Stimulated activated CD8-positive, alpha-beta memory T cell treated with anti-CD3 and anti-CD28 coated beads, Interleukin-7, amount 100 ng/mL, for 48 hours (primary cell): ENCODE measurements around the gene FHL1.

ENCODE experiments used
- DNase-seq, 2 donors: peaks; one replicate each; pipeline ENCODE4 v3.0.0-alpha.2; 2020; ENCODE audit warnings: low read depth in 1 of 2; ENCODE audit errors: extremely low read depth in 1 of 2

FHL1 gene

GRCh38 chrX:136183917-136184316, 36.6 kb downstream of the FHL1 start:
- DNase-seq: no peak

- DNase-seq: no peak
Measured at GRCh38 chrX:136185401-136186022, 38.2 kb downstream of the FHL1 start.

GRCh38 chrX:136186023-136186413, 38.7 kb downstream of the FHL1 start:
- DNase-seq: no peak

GRCh38 chrX:136189222-136189621, 41.9 kb downstream of the FHL1 start:
- no peak for DNase-seq

- no peak for DNase-seq
Measured at GRCh38 chrX:136190038-136190713, 42.8 kb downstream of the FHL1 start.

- no peak for DNase-seq
Measured at GRCh38 chrX:136191171-136191570, 43.8 kb downstream of the FHL1 start.

- DNase-seq: no peak
Measured at GRCh38 chrX:136192135-136192534, 44.8 kb downstream of the FHL1 start.

- DNase-seq: no peak
Measured at GRCh38 chrX:136192839-136193414, 45.6 kb downstream of the FHL1 start.

GRCh38 chrX:136193771-136194170, 46.4 kb downstream of the FHL1 start:
- no peak for DNase-seq

GRCh38 chrX:136194536-136194935, 47.2 kb downstream of the FHL1 start:
- no peak for DNase-seq

- DNase-seq: no peak
Measured at GRCh38 chrX:136195247-136195646, 47.9 kb downstream of the FHL1 start.

GRCh38 chrX:136196691-136197155, 49.4 kb downstream of the FHL1 start:
- no peak for DNase-seq

- no peak for DNase-seq
Measured at GRCh38 chrX:136198010-136198409, 50.7 kb downstream of the FHL1 start.

- no peak for DNase-seq
Measured at GRCh38 chrX:136198678-136199243, 51.4 kb downstream of the FHL1 start.

- DNase-seq: no peak
Measured at GRCh38 chrX:136199365-136199764, 52.0 kb downstream of the FHL1 start.

- DNase-seq: no peak
Measured at GRCh38 chrX:136200466-136200865, 53.1 kb downstream of the FHL1 start.

GRCh38 chrX:136201601-136202000, 54.3 kb downstream of the FHL1 start:
- DNase-seq: no peak

GRCh38 chrX:136202889-136203288, 55.6 kb downstream of the FHL1 start:
- no peak for DNase-seq

GRCh38 chrX:136203438-136203837, 56.1 kb downstream of the FHL1 start:
- no peak for DNase-seq

- DNase-seq: no peak
Measured at GRCh38 chrX:136203951-136204350, 56.6 kb downstream of the FHL1 start.

- no peak for DNase-seq
Measured at GRCh38 chrX:136204571-136204970, 57.2 kb downstream of the FHL1 start.

- DNase-seq: no peak
Measured at GRCh38 chrX:136205882-136206380, 58.6 kb downstream of the FHL1 start.
